Measurements from ENCODE around the gene HERC2.
A peak's percentile ranks its signal among the peaks of the same experiment; 100 is the strongest.
"Not testable (repeated sequence)": the region's sequence is repeated elsewhere in the genome, so short reads cannot be mapped to it uniquely, and the experiment has no call there.

HERC2 gene

DNA sequence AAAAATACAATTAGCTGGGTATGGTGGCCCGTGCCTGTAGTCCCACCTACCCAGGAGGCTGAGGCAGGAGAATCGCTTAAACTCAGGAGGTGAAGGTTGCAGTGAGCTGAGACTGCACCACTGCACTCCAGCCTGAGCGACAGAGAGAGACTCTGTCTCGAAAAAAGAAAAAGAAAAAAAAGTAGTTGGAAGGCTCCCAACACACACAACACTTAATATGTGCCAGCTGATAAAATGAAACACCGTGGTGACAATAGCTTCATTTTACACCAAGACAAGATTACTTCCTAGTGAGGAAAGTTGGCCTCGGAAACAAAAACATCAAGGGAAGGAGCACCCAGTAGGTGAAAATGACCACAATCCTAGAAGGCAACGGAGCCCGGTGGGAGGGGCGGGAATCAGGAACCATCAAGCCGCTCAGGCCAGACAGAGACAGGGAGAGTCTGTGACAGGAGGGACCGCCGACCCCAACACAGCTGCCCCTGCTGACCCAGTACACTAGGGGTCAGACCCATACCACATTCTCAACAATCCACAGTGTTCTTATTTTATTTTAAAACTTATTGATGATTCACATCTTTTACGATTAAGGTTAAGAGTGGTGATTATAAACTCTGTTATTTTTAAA, 168.4 kb downstream of the HERC2 start:
- Mint-ChIP-seq H3K27ac (no peak overlapping the region), H3K9me3 (peaks cover 15% of the 10 kb centered on the region), H3K36me3 (peaks cover 23% of the 10 kb centered on the region), H3K4me1 (no peaks in the 10 kb centered on the region), H3K4me3 (no peak overlapping the region)
- DNase-seq (ENCODE audit: low spot score in 2 of 2) = no peak
- no peak for ATAC-seq

DNA sequence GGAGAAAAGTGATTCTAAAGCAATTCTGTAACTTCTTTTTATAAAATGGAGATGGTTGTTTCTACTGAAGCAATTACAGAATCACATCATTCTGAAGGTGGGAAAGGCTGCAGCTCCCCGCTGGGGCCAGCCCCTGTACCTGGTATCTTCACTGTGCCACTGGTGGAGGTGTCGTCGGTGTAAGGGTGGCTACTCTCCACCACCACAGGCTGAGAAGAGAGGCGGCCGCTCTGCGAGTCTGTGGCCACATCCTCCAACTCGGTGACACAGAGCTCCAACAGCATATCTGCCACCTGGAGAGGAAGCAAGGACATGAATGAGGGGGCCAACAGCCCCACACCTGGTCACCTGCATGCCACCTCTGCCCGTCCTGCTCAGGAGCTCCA, 169.4 kb downstream of the HERC2 start:
- H3K27ac Mint-ChIP-seq, H3K4me1 Mint-ChIP-seq: not testable (repeated sequence)

DNA sequence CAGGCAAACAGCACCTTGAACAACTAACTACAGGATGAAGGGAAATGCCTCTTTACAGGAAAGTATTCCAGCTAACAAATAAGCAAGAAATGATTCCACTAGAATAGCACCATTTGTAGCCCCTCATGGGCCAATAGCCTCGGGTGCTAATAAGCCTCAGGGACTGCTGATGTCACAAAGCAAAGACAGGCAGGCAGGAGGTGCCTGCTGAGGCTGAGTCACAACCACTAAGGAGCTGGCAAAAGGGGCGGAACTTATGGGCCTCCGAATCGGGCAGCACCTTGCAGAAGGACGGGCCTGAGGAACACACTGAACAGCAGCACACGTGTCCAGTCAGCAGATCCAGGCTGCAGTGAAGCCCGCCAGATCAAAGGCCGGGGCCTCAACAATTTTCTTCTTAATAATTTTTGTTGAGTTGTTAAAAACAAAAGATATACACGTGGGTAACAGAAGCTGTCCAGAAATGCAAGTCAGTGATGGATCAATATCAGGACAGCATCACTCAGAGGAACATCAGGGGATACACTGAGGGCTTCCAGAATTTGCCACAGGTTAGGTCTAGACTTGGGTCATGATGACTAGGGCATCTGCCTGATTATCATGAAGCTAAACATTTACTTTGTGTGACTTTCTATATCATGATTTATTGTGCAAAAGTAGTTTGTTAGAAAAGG, 170.0 kb downstream of the HERC2 start:
- not testable (repeated sequence) for H3K4me3 Mint-ChIP-seq; H3K4me1 Mint-ChIP-seq; DNase-seq (ENCODE audit: low spot score in 2 of 2); H3K27ac Mint-ChIP-seq
- peaks cover 18% of the 10 kb centered on the region for H3K9me3 Mint-ChIP-seq
- H3K36me3 Mint-ChIP-seq = peaks cover 23% of the 10 kb centered on the region
- peak; percentile 63 for ATAC-seq

More for the DNA sequence above, 169.4 kb downstream of the HERC2 start:
- not testable (repeated sequence) for ATAC-seq; H3K4me3 Mint-ChIP-seq; DNase-seq (ENCODE audit: low spot score in 2 of 2)
- Mint-ChIP-seq H3K9me3 (peaks cover 18% of the 10 kb centered on the region), H3K36me3 (peaks cover 23% of the 10 kb centered on the region)

DNA sequence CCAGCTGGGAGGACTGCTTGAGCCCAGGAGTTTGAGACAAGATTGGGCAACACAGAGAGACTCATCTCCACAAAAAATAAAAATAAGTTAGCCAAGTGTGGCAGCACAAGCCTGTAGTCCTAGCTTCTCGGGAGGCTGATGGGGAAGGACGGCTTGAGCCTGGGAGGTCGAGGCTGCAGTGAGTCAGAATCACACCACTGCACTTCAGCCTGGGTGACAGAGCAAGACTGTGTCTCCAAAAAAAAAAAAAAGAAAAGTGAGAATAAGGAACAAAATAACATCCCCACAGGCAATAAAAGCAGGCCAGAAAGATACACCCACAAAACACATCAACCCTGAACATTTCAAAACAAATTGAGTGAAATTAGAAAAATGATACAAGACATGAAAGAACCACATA, 174.2 kb downstream of the HERC2 start:
- ATAC-seq (no peak), DNase-seq (ENCODE audit: low spot score in 2 of 2) (no peak)
- H3K27ac Mint-ChIP-seq = no peak overlapping the region
- peaks cover 35% of the 10 kb centered on the region for H3K36me3 Mint-ChIP-seq
- peaks cover 6% of the 10 kb centered on the region for H3K4me1 Mint-ChIP-seq
- H3K9me3 Mint-ChIP-seq = peaks cover 18% of the 10 kb centered on the region
- H3K4me3 Mint-ChIP-seq = no peak overlapping the region

DNA sequence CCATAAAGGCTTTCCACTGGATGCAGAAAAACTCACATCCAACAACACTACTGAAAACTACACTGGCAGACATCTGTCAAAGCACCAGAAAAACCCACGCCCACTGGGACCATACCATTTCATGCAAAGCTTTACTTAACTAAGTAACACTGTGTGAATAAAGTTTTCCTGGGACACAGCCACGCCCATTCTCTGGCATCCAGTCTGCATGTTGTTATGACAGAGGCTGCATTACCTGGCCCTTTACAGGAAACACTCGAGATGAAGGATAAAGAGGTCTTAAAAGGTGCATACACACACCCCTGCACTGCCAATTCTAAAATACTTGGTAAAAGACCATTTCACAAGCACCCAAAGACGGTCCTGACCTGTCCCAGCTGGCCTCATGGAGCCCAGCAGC, 176.6 kb downstream of the HERC2 start:
- H3K4me3 Mint-ChIP-seq, H3K27ac Mint-ChIP-seq: not testable (repeated sequence)
- H3K36me3 Mint-ChIP-seq = peaks cover 35% of the 10 kb centered on the region

DNA sequence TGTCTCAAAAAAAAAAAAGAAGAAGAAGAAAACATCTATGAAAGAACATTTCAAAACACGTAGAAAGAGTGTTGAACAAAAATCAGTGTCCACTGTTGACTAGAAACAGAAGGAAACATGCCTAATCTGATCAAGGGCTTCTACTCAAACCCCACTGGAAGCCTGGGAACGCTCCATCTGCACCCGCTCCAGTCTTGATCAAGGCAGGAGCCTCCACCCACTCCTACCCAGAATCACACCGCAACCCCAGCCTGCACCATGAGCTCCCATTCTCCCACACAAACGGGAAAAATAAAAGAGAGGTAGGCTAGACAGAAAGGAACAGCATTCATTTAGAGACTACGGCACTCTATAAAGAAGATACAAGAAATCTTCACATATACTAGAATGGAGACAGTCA, 181.9 kb downstream of the HERC2 start:
- ATAC-seq (no peak), DNase-seq (ENCODE audit: low spot score in 2 of 2) (no peak)
- H3K4me1 Mint-ChIP-seq = peaks cover 17% of the 10 kb centered on the region
- H3K36me3 Mint-ChIP-seq = peaks cover 54% of the 10 kb centered on the region
- H3K9me3 Mint-ChIP-seq = no peaks in the 10 kb centered on the region
- no peak overlapping the region for H3K27ac Mint-ChIP-seq
- H3K4me3 Mint-ChIP-seq = no peak overlapping the region

More for the DNA sequence above, 176.6 kb downstream of the HERC2 start:
- not testable (repeated sequence) for H3K4me1 Mint-ChIP-seq; ATAC-seq; DNase-seq (ENCODE audit: low spot score in 2 of 2)
- H3K9me3 Mint-ChIP-seq = peaks cover 16% of the 10 kb centered on the region

DNA sequence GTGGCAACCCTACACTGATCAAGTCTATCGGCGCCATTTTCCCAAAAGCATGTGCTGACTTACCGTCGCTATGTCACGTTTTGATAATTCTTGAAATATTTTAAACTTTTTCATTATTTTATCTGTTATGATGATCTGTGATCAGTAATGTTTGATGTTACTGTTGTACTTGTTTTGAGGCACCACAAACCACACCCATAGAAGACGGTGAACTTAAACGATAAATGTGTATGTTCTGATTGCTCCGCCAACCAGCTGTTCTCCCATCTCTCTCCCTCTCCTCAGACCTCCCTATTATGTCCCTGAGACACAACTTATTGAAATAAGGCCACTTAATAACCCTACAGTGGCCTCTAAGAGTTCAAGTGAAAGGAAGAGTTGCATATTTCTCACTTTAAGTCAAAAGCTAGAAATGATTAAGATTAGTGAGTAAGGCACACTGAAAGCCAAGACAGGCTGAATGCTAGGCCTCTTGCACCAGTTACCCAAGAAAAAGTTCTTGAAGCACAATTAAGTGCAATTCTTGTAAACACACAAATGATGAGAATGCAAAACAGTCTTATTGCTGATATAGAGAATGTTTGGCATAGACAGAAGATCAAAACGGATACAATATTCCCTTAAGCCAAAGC, 184.5 kb downstream of the HERC2 start:
- H3K4me1 Mint-ChIP-seq = peaks cover 17% of the 10 kb centered on the region
- H3K27ac Mint-ChIP-seq; DNase-seq (ENCODE audit: low spot score in 2 of 2); H3K9me3 Mint-ChIP-seq; H3K4me3 Mint-ChIP-seq: not testable (repeated sequence)
- peaks cover 59% of the 10 kb centered on the region for H3K36me3 Mint-ChIP-seq
- peak; percentile 52 for ATAC-seq

DNA sequence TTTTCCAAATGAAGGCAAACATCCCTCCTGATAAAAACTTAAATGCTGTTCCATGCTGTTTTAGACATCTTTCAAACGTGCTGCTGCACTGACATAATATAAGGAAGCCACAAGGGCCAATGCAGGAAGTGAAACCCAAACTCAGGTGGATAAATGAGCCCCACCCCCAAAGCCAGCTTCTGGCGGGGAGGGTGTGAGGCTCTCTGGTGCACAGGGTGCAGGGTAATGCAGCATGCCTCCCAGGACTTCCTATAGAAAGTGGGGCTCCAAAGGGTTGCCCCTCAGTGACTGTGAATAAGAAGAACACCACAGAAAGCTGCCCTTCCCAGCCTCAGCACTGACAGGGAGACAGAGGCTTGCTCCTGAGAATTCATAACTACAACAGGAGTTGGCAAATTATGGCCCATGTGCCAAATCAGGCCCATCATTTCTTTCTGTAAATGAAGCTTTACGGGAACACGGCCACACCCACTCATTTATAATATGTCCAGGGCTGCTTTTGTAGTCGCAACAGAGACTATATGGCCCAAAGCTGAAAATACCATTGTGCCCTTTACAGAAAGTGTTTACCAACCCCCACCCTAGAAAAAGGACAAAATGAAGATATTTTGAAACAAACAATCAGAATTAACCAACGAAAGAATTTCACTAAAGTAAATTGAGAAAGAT, 185.6 kb downstream of the HERC2 start:
- Mint-ChIP-seq H3K36me3 (peaks cover 50% of the 10 kb centered on the region), H3K4me1 (peaks cover 17% of the 10 kb centered on the region)
- not testable (repeated sequence) for ATAC-seq; H3K9me3 Mint-ChIP-seq; DNase-seq (ENCODE audit: low spot score in 2 of 2); H3K27ac Mint-ChIP-seq; H3K4me3 Mint-ChIP-seq

DNA sequence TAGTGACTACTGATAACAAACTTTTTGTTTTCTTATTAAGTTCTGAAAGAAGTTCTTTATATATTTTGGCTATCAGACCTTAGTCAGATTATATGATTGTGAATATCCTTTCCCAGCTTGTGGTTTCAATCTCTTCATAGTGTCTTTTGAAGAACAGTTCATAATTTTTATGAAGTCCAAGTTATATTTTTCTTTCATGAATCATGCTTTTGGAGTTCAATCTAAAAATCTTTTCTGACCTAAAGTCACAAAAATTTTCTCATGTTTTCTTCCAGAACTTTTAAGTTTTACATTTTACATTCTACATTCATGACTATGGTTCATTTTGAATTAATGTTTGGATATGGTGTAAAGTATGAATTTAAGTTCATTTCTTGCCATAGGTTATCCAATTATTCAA, 188.7 kb downstream of the HERC2 start:
- Mint-ChIP-seq H3K36me3 (peaks cover 31% of the 10 kb centered on the region), H3K9me3 (no peaks in the 10 kb centered on the region), H3K4me1 (peaks cover 17% of the 10 kb centered on the region), H3K4me3 (no peak overlapping the region), H3K27ac (no peak overlapping the region)
- no peak for ATAC-seq
- no peak for DNase-seq (ENCODE audit: low spot score in 2 of 2)

DNA sequence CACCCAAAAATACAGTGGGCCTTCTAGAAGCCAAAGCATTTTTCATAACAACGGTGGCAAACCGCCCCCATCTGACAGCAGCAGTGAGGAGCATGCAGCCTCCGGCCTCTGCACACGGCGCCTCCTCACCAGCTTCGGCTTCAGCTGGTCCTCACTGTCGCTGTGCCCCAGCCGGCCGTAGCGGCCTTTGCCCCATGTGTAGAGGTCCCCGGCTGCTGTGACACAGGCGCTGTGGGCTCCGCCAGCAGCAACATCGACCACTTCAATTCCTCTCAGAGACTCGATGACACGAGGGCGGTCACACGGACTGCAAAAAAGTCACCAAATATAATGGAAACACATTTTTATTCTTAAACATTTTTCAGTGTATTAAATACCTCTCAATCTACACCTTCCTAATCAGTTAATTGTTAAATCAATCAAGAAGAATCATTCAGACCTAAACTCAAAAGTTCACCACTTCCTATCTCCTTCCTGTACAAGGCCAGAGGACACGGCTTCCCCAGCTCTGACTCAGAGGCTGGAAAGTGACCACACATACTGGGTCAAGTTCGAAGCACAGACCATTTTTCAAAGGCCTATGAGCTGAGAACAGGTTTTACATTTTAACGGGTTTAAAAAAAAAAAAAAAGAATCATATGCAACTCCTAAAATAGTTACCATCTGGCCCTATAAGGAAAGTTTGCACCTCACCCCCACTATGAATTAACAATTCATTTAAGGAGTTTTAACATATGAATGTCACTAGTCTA, 189.3 kb downstream of the HERC2 start:
- H3K4me1 Mint-ChIP-seq = peaks cover 14% of the 10 kb centered on the region
- no peak overlapping the region for H3K27ac Mint-ChIP-seq
- H3K9me3 Mint-ChIP-seq = no peaks in the 10 kb centered on the region
- DNase-seq (ENCODE audit: low spot score in 2 of 2) = no peak
- H3K4me3 Mint-ChIP-seq = no peak overlapping the region
- no peak for ATAC-seq
- peaks cover 31% of the 10 kb centered on the region for H3K36me3 Mint-ChIP-seq

DNA sequence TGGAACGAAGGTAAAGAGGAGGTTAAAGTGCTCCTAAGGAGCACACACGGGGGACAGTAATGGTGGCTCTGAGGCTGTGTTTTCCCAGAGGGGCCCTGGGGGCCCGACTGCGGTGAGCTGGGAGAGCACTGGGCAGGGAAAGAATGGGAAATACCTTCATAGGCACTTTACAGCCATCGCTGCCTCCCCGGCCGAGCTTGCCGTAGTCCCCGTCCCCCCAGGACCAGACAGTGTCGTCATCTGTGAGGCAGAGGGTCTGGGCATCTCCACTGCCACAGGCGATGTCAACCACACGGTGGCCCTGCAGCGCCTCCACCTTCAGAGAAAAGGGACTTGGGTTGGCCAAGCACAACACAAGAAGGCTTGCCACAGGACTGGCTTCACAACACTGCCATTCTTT, 190.0 kb downstream of the HERC2 start:
- Mint-ChIP-seq H3K4me1 (peaks cover 6% of the 10 kb centered on the region), H3K9me3 (no peaks in the 10 kb centered on the region), H3K36me3 (peaks cover 31% of the 10 kb centered on the region), H3K27ac (no peak overlapping the region), H3K4me3 (no peak overlapping the region)
- DNase-seq (ENCODE audit: low spot score in 2 of 2) = no peak
- no peak for ATAC-seq

DNA sequence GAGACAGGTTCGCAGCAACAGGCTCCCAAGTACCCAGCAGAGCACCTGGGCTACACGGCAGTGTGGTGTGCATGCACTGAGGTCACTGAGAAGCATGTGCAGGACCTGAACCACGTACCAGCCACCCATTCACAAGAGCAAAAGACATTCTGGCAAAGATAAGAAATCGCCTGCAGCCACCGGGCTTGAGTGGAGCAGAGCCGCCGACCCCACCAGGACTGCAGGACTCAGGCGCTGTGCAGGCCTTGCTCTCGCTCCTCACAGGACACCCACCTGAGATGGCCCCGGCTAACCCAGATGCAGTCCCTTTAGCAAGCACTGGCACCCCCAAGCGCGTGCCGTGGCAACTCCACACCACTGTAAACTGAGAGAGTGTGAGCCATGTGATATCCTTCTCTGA, 190.6 kb downstream of the HERC2 start:
- ATAC-seq = no peak
- no peak overlapping the region for H3K4me3 Mint-ChIP-seq
- H3K27ac Mint-ChIP-seq = no peak overlapping the region
- DNase-seq (ENCODE audit: low spot score in 2 of 2) = no peak
- H3K9me3 Mint-ChIP-seq = no peaks in the 10 kb centered on the region
- peaks cover 31% of the 10 kb centered on the region for H3K36me3 Mint-ChIP-seq
- peaks cover under 1% of the 10 kb centered on the region for H3K4me1 Mint-ChIP-seq

DNA sequence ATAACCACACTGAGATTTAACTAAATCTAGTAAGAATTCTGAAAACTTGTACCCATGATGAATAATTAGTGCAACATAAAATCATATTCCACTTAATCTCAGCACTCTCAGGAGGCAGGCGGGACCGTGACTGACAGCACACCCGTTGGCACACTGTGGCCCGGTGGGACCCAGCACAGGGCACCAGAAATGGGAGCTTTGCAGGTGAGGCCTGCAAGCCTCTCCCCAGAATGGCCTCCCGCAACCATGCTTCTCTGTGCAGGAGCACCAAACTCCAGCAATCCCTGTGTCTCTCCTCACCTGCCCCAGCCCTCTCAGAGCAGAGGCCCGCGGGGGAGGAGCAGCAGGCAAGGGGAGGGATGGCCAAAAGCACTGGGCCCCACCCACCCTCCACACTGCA, 191.3 kb downstream of the HERC2 start:
- ATAC-seq = no peak
- no peak overlapping the region for H3K4me3 Mint-ChIP-seq
- peaks cover 29% of the 10 kb centered on the region for H3K36me3 Mint-ChIP-seq
- H3K4me1 Mint-ChIP-seq = peaks cover 6% of the 10 kb centered on the region
- no peaks in the 10 kb centered on the region for H3K9me3 Mint-ChIP-seq
- no peak overlapping the region for H3K27ac Mint-ChIP-seq
- DNase-seq (ENCODE audit: low spot score in 2 of 2) = no peak

DNA sequence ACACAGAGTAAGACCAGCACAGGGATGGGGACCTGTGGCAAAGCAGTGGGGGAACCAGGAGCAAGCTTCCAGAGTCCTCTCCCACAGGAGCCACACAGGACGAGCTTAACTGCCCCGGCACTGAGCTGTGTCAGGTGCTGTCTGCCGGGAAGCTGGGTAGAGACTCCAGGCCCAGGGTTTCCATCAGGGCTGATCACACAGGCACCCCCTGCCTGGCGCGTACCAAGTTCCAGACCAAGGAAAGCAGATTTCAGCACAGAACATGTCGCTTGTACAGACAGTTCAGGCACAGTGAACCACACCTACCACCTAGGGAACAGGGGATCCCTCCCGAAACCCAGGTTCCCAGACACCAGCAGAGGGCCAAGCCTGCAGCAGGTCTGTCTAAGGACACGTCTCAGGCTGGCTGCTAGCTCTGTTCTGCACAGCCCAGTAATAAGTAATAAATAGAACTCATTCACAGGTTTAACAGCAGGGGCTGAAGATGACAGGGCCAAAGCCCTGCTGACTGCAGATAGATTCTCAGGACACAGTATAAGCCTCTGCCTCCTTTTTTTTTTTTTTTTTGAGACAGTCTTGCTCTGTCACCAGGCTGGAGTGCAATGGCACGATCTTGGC, 192.6 kb downstream of the HERC2 start:
- peaks cover 6% of the 10 kb centered on the region for H3K4me1 Mint-ChIP-seq
- no peaks in the 10 kb centered on the region for H3K9me3 Mint-ChIP-seq
- H3K27ac Mint-ChIP-seq = no peak overlapping the region
- DNase-seq (ENCODE audit: low spot score in 2 of 2) (no peak), ATAC-seq (no peak)
- no peak overlapping the region for H3K4me3 Mint-ChIP-seq
- peaks cover 16% of the 10 kb centered on the region for H3K36me3 Mint-ChIP-seq

DNA sequence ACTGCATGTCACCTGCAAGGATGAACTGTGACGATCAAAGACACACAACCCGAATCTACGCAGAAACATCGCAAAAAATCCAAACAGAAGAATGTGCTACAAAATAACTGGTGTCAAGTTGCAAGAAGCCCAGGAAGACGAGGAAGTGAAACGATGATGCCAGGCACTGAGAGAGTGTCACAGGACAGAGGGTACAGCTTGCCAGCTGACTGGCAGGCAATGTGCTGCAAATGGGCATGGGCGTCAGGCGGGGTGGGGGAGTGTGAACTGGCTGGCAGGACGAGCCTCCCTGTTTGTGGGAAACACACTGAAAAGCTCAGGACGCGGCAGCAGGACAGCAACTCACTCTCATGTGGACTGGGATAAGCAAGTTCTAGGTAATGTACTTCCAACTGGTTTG, 193.9 kb downstream of the HERC2 start:
- Mint-ChIP-seq H3K9me3 (no peaks in the 10 kb centered on the region), H3K4me3 (no peak overlapping the region), H3K27ac (no peak overlapping the region), H3K36me3 (peaks cover 6% of the 10 kb centered on the region), H3K4me1 (peaks cover 12% of the 10 kb centered on the region)
- ATAC-seq (no peak), DNase-seq (ENCODE audit: low spot score in 2 of 2) (no peak)
